IPS-15b (cell line): ENCODE data around the gene BEND5.

Experiments used
- H3K27me3 ChIP-seq: one replicate; pipeline ENCODE4 v1.6.1; 2013; ENCODE audit warnings: low read length; ENCODE audit not compliant: control insufficient read depth, insufficient read depth
- H3K36me3 ChIP-seq: one replicate; pipeline ENCODE4 v1.6.1; 2013; ENCODE audit warnings: low read length; ENCODE audit not compliant: control insufficient read depth, insufficient read depth
- H3K4me1 ChIP-seq: one replicate; pipeline ENCODE4 v1.6.1; 2013; ENCODE audit warnings: mild to moderate bottlenecking, low read length; ENCODE audit not compliant: control insufficient read depth, insufficient read depth
- H3K4me3 ChIP-seq: one replicate; pipeline ENCODE4 v1.5.1; 2013; ENCODE audit warnings: low read depth, low read length
- H3K9ac ChIP-seq: one replicate; pipeline ENCODE4 v1.6.1; 2013; ENCODE audit warnings: low read depth, mild to moderate bottlenecking, low read length
- H3K9me3 ChIP-seq: one replicate; pipeline ENCODE4 v1.6.1; 2013; ENCODE audit warnings: mild to moderate bottlenecking, low read length; ENCODE audit not compliant: control insufficient read depth, insufficient read depth

The BEND5 gene

DNA sequence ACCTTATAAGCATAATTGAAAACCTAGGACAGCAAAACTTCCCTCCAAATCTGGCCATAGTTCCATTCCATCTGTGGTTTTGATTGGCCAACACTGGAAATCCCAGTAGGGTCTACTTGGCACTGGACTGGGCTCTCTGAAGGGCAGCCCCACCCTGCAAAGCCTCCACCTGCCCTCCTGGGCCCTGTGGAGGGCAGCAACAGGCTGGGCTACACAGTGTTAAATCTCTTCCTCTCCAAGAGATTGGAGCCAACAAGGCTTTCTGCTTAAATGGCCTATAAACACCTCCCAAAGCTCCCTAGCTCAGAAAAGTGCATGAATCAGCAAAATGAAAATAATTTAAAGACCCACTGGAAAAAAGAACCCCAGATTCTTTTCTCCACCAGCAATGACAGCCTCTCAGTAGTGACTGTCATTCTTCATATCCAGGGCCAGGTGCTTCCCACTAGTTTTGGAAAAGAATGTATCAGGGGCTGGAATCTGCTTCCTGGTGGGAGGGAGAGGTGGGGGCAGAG lies 58.5 kb downstream of the BEND5 start:
- H3K4me1 ChIP-seq = no peaks in the 10 kb centered on the region
- no peak overlapping the region for H3K4me3 ChIP-seq
- H3K27me3 ChIP-seq = no peaks in the 10 kb centered on the region
- no peaks in the 10 kb centered on the region for H3K9me3 ChIP-seq
- H3K36me3 ChIP-seq = no peaks in the 10 kb centered on the region
- H3K9ac ChIP-seq = no peak overlapping the region

DNA sequence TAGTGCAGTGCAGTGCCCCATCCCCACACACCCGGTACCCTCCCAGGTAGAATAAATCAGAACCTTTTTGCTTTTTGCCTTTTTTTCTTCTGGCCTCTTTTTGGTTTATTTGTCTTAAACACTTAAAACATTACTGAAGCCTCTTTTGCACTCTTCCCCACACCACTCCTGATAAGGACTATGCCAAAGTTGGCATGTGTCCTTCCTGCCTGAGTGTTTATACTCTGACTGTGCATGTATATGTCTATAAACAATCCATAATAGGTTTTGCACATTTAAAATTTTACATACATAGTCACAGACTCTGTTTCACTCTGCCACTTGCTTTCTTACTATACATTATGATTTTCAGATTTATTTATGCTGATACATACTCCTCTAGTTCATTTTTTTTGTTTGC lies 59.6 kb downstream of the BEND5 start:
- H3K36me3 ChIP-seq = no peaks in the 10 kb centered on the region
- no peaks in the 10 kb centered on the region for H3K27me3 ChIP-seq
- no peaks in the 10 kb centered on the region for H3K4me1 ChIP-seq
- H3K9me3 ChIP-seq = no peaks in the 10 kb centered on the region
- H3K4me3 ChIP-seq = no peak overlapping the region
- no peak overlapping the region for H3K9ac ChIP-seq

DNA sequence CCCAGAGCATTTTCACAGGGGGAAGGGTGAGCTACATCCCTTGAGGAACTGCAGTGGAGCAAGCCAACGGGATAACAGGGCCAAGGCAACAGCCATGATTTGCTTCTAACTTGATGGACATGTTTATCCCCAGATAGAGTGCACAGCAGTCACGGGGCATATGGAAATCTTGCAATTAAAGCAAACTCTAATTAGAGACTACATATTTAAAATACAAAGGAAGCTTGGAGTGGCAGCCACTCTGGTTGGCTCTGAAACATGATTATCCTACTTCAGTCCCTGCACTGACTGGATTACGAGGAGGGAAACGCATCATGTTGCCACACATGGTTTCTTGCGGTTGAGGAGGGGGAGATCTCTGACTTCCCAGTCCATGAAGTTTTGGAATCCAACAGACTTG lies 60.8 kb downstream of the BEND5 start:
- Histone ChIP-seq H3K4me1 (no peaks in the 10 kb centered on the region), H3K36me3 (no peaks in the 10 kb centered on the region), H3K4me3 (no peak overlapping the region), H3K9me3 (no peaks in the 10 kb centered on the region), H3K27me3 (no peaks in the 10 kb centered on the region), H3K9ac (no peak overlapping the region)

DNA sequence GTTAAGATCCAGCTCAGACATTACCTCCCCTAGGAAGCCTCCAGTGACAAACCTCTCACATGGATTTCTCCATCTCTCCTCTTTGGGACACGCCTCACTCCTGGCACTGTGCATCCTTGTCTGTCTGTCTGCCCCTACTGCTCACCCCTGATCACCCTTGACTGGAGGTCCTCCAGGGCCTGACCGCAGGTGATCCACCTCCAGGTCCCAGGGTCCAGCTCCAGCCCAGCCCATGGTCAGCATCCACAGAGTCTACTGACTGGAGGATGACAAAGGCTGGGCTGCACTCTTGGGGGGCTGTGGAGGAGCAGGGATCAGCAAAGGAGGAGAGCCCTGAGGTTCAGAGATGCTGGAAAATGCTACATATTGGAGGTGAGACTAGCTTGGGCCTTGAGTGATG lies 65.8 kb downstream of the BEND5 start:
- peaks cover 2% of the 10 kb centered on the region for H3K4me1 ChIP-seq
- H3K36me3 ChIP-seq = no peaks in the 10 kb centered on the region
- H3K9ac ChIP-seq = no peak overlapping the region
- H3K4me3 ChIP-seq = no peak overlapping the region
- H3K9me3 ChIP-seq = no peaks in the 10 kb centered on the region
- H3K27me3 ChIP-seq = no peaks in the 10 kb centered on the region

DNA sequence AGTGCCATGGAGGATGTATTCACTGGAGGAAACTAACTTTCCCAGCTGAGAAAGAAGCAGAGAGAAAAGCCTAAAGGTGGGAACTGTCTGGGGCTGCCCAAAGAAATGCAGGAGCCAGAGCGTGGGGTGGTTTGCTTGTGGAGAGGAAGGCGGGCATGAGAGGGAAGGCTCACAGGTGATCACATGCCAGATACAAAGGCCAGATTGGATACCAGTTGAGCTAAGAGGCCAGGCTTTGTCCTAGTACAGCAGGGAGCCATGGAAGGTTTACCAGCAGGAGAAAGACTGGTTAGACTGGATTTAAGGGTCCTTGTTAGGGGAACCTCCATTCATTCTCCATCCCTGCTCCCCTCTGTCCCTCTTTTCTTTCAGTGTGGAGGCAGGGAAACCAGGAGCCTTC lies 66.4 kb downstream of the BEND5 start:
- H3K9me3 ChIP-seq = no peaks in the 10 kb centered on the region
- H3K9ac ChIP-seq = no peak overlapping the region
- H3K4me3 ChIP-seq = no peak overlapping the region
- peaks cover 2% of the 10 kb centered on the region for H3K4me1 ChIP-seq
- H3K36me3 ChIP-seq = no peaks in the 10 kb centered on the region
- no peaks in the 10 kb centered on the region for H3K27me3 ChIP-seq

DNA sequence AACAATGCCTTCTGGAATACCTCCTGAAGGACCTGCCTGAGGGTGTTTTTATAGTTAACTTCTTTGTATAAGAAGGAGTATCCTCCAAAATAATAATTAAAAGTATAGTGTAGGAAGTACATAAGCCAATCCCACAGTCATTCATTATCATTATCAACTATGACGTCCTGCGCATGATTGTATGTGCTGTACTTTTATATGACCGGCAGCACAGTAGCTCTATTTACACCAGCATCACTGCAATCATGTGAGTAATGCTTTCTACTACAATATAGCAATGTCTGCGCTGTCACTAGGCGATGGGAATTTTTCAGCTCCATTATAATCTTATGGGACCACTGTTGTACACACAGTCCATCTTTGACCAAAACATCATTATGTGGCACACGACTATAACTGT lies 72.0 kb downstream of the BEND5 start:
- Histone ChIP-seq H3K4me1 (no peaks in the 10 kb centered on the region), H3K36me3 (no peaks in the 10 kb centered on the region), H3K9me3 (no peaks in the 10 kb centered on the region), H3K4me3 (no peak overlapping the region), H3K9ac (no peak overlapping the region), H3K27me3 (no peaks in the 10 kb centered on the region)

DNA sequence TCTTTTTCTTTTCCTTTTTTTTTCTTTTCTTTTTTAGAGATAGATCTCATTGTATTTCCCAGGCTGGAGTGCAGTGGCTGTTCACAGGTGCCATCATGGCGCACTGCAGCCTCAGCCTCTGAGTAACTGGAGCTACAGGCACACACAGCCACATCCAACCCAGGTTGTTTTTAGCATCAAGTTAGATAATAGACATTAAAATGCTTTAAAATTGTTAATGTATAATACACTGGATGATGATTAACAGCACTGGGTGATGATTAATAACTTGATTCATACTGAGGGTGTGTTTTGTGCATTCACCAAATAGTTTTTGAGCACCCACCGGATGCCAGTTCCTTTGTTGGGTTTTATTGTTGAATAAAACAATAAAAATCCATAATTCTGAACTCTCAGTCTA lies 75.2 kb downstream of the BEND5 start:
- Histone ChIP-seq H3K9me3 (no peaks in the 10 kb centered on the region), H3K9ac (no peak overlapping the region), H3K4me1 (no peaks in the 10 kb centered on the region), H3K27me3 (no peaks in the 10 kb centered on the region), H3K36me3 (no peaks in the 10 kb centered on the region), H3K4me3 (no peak overlapping the region)

DNA sequence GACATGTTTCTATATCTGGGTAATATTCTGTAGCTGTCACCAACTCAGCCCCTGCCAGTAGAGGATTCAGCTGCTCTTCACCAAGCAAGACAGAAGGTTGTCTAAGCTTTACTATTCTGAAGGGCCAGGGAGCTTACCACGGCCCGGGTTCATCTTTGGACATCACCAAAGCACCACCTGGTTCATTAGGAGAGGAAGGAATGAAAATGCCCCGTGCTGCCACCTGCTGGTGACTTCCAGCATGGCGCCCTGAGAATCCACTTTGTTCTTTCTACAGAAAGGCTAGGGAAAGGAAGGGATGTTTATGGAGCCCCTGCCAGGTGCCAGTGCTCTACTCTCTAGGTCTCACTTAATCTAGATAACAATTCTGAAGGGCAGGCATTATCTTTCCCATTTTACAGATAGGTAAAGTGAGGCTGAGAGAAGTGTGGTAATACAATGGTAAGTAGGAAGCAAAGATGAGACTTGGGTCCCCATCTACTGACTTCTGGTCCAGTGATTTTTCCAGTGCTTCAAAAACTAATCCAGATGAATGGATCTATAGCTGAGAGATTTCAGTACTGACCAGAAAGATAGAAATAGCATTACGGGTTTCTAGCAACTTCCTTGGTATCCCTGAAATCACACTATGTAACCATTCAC lies 79.5 kb downstream of the BEND5 start:
- Histone ChIP-seq H3K36me3 (no peaks in the 10 kb centered on the region), H3K27me3 (no peaks in the 10 kb centered on the region), H3K4me1 (no peaks in the 10 kb centered on the region)

DNA sequence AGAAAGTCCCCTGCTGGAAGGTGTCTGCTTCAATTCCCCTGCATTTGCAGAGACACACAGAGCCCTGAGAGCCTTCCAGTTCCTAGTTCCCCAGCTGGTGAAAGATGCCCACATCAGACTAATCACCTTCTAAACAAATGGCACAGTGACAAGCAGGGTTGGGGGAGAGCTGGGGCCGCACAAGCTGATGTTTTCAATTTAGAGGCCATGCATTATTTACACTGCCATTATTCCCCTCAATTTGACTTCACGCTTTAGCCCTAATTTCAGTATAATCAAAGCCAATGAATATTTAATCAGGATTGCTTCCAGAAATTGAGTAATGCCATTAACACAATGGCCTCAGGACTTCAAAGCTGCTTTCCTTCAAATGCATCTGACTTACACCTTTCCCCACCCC lies 81.5 kb downstream of the BEND5 start:
- H3K27me3 ChIP-seq = no peaks in the 10 kb centered on the region
- H3K36me3 ChIP-seq = no peaks in the 10 kb centered on the region
- H3K4me1 ChIP-seq = no peaks in the 10 kb centered on the region
- no peak overlapping the region for H3K4me3 ChIP-seq
- no peaks in the 10 kb centered on the region for H3K9me3 ChIP-seq
- H3K9ac ChIP-seq = no peak overlapping the region

More for the DNA sequence above, 79.5 kb downstream of the BEND5 start:
- Histone ChIP-seq H3K4me3 (no peak overlapping the region), H3K9me3 (no peaks in the 10 kb centered on the region), H3K9ac (no peak overlapping the region)

DNA sequence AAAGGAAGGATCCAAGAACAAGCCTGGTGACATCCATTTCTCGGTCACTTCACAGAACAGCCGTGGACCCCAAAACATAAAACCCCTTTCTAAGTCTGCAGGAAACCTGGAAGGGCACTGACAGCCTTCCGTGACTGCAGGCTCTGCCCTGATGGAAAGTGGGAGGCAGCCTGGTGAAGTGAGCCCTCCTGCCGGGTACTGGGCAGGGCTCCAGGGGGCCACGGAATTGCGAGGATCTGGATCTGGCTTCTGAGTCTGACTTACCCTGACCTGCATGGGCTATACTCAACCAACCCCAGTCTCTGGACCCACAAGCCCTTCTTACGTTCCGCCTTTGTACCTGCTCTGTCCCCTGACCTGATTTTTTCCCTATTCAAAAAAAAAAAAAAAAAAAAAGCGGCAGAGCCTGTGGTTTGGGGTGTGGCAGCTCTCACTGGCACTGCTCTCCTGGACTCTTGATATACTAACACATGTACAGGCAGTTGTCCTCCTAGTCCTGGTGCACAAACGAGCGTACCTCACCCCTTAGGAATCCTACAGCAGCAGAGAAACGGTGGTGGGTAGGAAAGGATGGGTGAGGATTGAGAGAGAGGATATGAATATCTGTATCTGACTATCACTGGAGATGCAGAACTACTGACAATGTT lies 82.9 kb downstream of the BEND5 start:
- Histone ChIP-seq H3K4me1 (no peaks in the 10 kb centered on the region), H3K9ac (no peak overlapping the region), H3K4me3 (no peak overlapping the region), H3K27me3 (no peaks in the 10 kb centered on the region), H3K36me3 (no peaks in the 10 kb centered on the region), H3K9me3 (no peaks in the 10 kb centered on the region)

DNA sequence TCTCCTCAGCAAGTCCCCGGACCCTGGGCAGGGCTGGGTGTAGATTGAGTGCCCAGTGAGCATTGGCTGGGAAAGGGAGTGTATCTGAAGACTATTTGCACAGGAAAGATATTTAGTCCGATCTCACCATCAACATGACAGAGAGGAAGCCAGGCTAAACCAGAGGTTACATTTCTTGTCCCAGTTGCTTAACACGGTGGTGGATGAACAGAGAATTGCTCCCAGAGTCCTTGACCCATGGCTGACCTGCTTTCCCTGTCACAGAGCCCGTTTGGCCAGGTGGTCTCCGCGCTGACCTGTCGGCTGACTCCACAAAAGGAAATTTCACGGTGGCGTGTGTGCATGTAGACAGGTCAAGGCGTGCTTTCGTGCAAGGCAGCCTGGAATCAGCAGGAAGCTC lies 83.5 kb downstream of the BEND5 start:
- Histone ChIP-seq H3K9me3 (no peaks in the 10 kb centered on the region), H3K27me3 (no peaks in the 10 kb centered on the region), H3K4me1 (no peaks in the 10 kb centered on the region), H3K36me3 (no peaks in the 10 kb centered on the region), H3K4me3 (no peak overlapping the region), H3K9ac (no peak overlapping the region)

DNA sequence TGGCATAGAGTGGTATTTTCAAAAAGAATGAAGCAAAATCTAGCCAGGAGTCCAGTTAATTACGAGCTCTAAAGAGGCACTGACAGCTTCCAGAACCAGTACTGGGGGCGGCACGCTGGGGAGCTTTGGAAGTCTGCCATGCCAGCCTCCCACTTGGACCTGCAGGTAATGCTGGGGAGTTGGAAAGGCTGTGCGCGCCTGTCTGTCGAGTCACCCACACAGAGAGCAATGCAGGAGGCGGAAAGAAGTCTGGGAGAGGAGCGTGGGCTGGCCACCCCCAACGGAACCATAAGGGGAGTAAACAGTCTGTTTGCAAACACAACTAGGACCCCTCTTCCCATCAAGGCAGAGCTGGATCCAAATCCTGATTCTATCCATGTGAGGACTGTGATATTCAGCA lies 84.5 kb downstream of the BEND5 start:
- Histone ChIP-seq H3K4me3 (no peak overlapping the region), H3K27me3 (no peaks in the 10 kb centered on the region)

More for the DNA sequence above, 84.5 kb downstream of the BEND5 start:
- Histone ChIP-seq H3K4me1 (no peaks in the 10 kb centered on the region), H3K36me3 (no peaks in the 10 kb centered on the region), H3K9ac (no peak overlapping the region), H3K9me3 (no peaks in the 10 kb centered on the region)
